ENCODE measurements around the gene PCGF1. TPM values are rescaled to one million over a fixed set of nuclear protein-coding genes. Genes with fewer than 3 reads are reported as not detected.

Gene PCGF1
- total and polyA plus RNA-seq, 9 of the 15 experiments (the other 6 are each of a cell fraction or from before 2014, with no cell fraction given) = 20.3 to 45.7 (median 29.3) TPM

- no peak for TF ChIP-seq DPF2 (IDR thresholded peaks at IDR 0.05)
- peak; percentile 68; the same call in 1 of the 2 replicates for TF ChIP-seq ZNF740 (CRISPR knock-in tag; IDR thresholded peaks at IDR 0.05)
- TF ChIP-seq ZNF740 (tag; IDR thresholded peaks at IDR 0.05) = no peak; a peak in 1 of 4 replicates
- peak; percentile 79 for TF ChIP-seq SP1 (CRISPR knock-in tag; IDR thresholded peaks at IDR 0.05)
- TF ChIP-seq EHMT2 (IDR thresholded peaks at IDR 0.05) = no peak
- TF ChIP-seq CTCF (IDR thresholded peaks at IDR 0.05 in 2 of 3, conservative IDR thresholded peaks at IDR 0.05 in 1 of 3; ENCODE audit: insufficient read depth in 2 of 3, low read depth in 1 of 3, low read length in 3 of 3) = peak in 1 of 3 experiments; percentile 8; a peak in 1 of 6 replicates
- TF ChIP-seq SREBF1 (IDR thresholded peaks at IDR 0.05; ENCODE audit: borderline replicate concordance, low read depth, low read length) = no peak
- TF ChIP-seq OTX1 (CRISPR knock-in tag; IDR thresholded peaks at IDR 0.05) = no peak
- TF ChIP-seq ZNF318 (IDR thresholded peaks at IDR 0.05; ENCODE audit: borderline replicate concordance in 1 of 2, low read depth in 1 of 2) = no peak
- no peak for TF ChIP-seq NR2C1 (IDR thresholded peaks at IDR 0.05)
- no peak for TF ChIP-seq NR2C1 (tag; IDR thresholded peaks at IDR 0.05)
These were observed 46.7 kb upstream of the PCGF1 start, which contains the start of the genes DOK1 and LOXL3 (continued) for GRCh38 chr2:74553892-74554819.

Data from K562 (cell line).